Measurements from ENCODE around the gene TRIM9. TPM values are rescaled to one million over a fixed set of nuclear protein-coding genes. Genes with fewer than 3 reads are reported as not detected.

TRIM9 gene
- total RNA-seq, 3 donors from 2014 or later: 0.72 to 8.7 (median 3.9) TPM

- H3K36me3 ChIP-seq (ENCODE audit: low read depth): no peaks in the 10 kb centered on the region
- DNase-seq (no peak), ATAC-seq (no peak)
- H3K4me1 ChIP-seq (ENCODE audit: low read depth): no peaks in the 10 kb centered on the region
- TF ChIP-seq CTCF (IDR thresholded peaks at IDR 0.05): no peak
- no peak overlapping the region for H3K4me3 ChIP-seq
- intact Hi-C loops (cut with DNase I, micrococcal nuclease): loop anchor here in 1 of 2 donors (10.0 kb wide), 1 partner anchor 264 kb away; no protein-coding TSS in a partner anchor
- no peaks in the 10 kb centered on the region for H3K9me3 ChIP-seq
These were observed 143.9 kb downstream of the TRIM9 start for GRCh38 chr14:50951032-50951431.

- no peak for ATAC-seq
- intact Hi-C loops (cut with DNase I, micrococcal nuclease): no loop called here
These were observed 146.7 kb downstream of the TRIM9 start for GRCh38 chr14:50948205-50948604.

GRCh38 chr14:50947446-50947845, 147.5 kb downstream of the TRIM9 start:
- ATAC-seq: no peak
- H3K9me3 ChIP-seq: no peaks in the 10 kb centered on the region
- no peak for DNase-seq
- H3K4me1 ChIP-seq (ENCODE audit: low read depth): no peaks in the 10 kb centered on the region
- intact Hi-C loops (cut with DNase I, micrococcal nuclease): no loop called here
- no peaks in the 10 kb centered on the region for H3K36me3 ChIP-seq (ENCODE audit: low read depth)
- no peak overlapping the region for H3K4me3 ChIP-seq
- TF ChIP-seq CTCF (IDR thresholded peaks at IDR 0.05): no peak

More at GRCh38 chr14:50948205-50948604, 146.7 kb downstream of the TRIM9 start:
- H3K4me3 ChIP-seq: no peak overlapping the region
- H3K36me3 ChIP-seq (ENCODE audit: low read depth): no peaks in the 10 kb centered on the region
- DNase-seq: no peak
- no peaks in the 10 kb centered on the region for H3K9me3 ChIP-seq
- H3K4me1 ChIP-seq (ENCODE audit: low read depth): no peaks in the 10 kb centered on the region
- no peak for TF ChIP-seq CTCF (IDR thresholded peaks at IDR 0.05)

GRCh38 chr14:50946234-50946935, 148.5 kb downstream of the TRIM9 start:
- DNase-seq (no peak), ATAC-seq (no peak)
- no peaks in the 10 kb centered on the region for H3K9me3 ChIP-seq
- no peaks in the 10 kb centered on the region for H3K4me1 ChIP-seq (ENCODE audit: low read depth)
- H3K36me3 ChIP-seq (ENCODE audit: low read depth): no peaks in the 10 kb centered on the region
- intact Hi-C loops (cut with DNase I, micrococcal nuclease): no loop called here
- H3K4me3 ChIP-seq: no peak overlapping the region
- TF ChIP-seq CTCF (IDR thresholded peaks at IDR 0.05): no peak

DNA sequence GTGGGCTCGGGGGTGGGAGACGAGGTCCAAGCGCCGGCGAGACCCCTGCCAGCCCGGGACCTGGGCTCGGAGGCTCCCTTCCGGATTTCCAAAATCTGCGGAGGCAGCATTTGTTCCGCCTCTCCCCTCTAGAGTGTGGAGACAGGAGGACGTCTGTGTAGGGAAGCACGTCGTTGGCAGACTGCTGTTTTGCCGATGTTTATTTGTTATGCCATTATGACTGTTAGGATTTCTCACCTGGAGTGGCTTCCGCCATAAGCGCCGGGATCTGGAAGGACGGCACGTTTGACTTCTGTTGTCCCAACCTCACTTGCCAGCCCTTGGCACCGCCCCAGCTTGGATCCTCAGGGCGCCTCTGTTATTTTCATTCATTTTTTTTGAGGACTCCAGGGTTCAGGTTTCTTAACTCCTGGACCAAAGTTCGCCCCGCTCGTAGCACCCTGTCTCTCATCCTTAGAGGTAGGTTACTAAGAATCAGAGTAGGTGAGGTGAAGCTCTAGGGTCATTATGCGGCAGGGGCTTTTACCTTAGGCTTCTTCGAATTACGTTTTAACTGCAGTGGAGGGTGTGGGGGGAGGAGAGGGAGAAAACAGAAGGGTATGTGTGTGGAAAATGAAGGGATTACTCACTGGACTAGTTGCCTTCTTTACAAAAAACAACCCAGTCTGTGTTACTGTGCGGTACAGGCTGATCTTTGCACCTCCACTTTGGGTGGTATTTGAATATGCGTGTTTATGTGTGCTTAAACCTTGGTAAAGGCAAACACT, 150.1 kb downstream of the TRIM9 start:
- ATAC-seq: peak; percentile 68
- Histone ChIP-seq H3K4me3 (peak overlapping the region; percentile 35), H3K36me3 (ENCODE audit: low read depth) (no peaks in the 10 kb centered on the region), H3K4me1 (ENCODE audit: low read depth) (no peaks in the 10 kb centered on the region), H3K9me3 (no peaks in the 10 kb centered on the region)
- DNase-seq: peak; percentile 71 to 77 (median 77)
- intact Hi-C loops (cut with DNase I, micrococcal nuclease): no loop called here
- no peak for TF ChIP-seq CTCF (IDR thresholded peaks at IDR 0.05)

Measured in mucosa of descending colon (tissue), 3 donors.